HepG2 (cell line): ENCODE results near the gene UBAP2. TPM values are rescaled to one million over a fixed set of nuclear protein-coding genes. Genes with fewer than 3 reads are reported as not detected.

ENCODE experiments used
- ATAC-seq: fragments of 200-7000 bp; cut with Tn5 transposase; 3 replicates; pipeline ENCODE4 v1.9.1; 2020; ENCODE audit warnings: mild to moderate bottlenecking, moderate library complexity
- BruUV-seq: library from RNA; stranded (reverse); fragments of 400-500 nt; replicated peaks from 2 replicates; lab custom pipeline; 2021; lab: Mats Ljungman, UMichigan
- CTCF ChIA-PET: fragments of 300-600 bp; formaldehyde crosslinking; extraction: SDS; loops from one replicate; lab custom pipeline; 2021; ENCODE audit warnings: low total read pairs, inconsistent platforms, low intra/inter-chr PET ratio; lab: Yijun Ruan, JAX
- POLR2A ChIA-PET: fragments of 350-600 bp; sonication (Branson Sonifier 250); formaldehyde crosslinking; loops from one replicate; lab custom pipeline; 2020; ENCODE audit warnings: antibody characterized with exemption, inconsistent platforms; lab: Yijun Ruan, JAX
- DNase-seq: peaks from one replicate; pipeline ENCODE4 v3.0.0-alpha.2; 2015; ENCODE audit warnings: low spot score
- FAIRE-seq: peaks from 3 replicates; lab custom pipeline; 2011; peaks lifted over from hg19 to GRCh38; lab: Jason Lieb, UNC
- H2AFZ ChIP-seq: one replicate; pipeline ENCODE4 v1.6.1; 2011; ENCODE audit warnings: low read length, inconsistent platforms
- H3K27ac ChIP-seq: fragments of 300-600 bp; 3 replicates; pipeline ENCODE4 v1.8.0; 2011; ENCODE audit warnings: mixed run types, mild to moderate bottlenecking, mixed read lengths, low read length, inconsistent platforms; ENCODE audit not compliant: insufficient read depth; ENCODE audit errors: extremely low read length
- H3K27me3 ChIP-seq, 2 experiments: fragments of 200-600 bp in 1 of 2; 2 replicates in 1 of 2; 3 replicates in 1 of 2; pipeline versions ENCODE4 v1.6.0 to v1.8.0; 2011; ENCODE audit warnings: low read length in 2 of 2, mild to moderate bottlenecking in 2 of 2, moderate library complexity in 2 of 2, inconsistent platforms in 1 of 2; ENCODE audit not compliant: insufficient read depth in 2 of 2, control insufficient read depth in 1 of 2
- H3K36me3 ChIP-seq, 2 experiments: fragments of 200-600 bp in 1 of 2; replicated peaks in 1 of 2; 2 replicates in 1 of 2; 3 replicates in 1 of 2; pipeline versions ENCODE4 v1.5.1 to v1.8.0; 2011; ENCODE audit warnings: low read length in 2 of 2, inconsistent platforms in 1 of 2; ENCODE audit not compliant: insufficient read depth in 2 of 2, control insufficient read depth in 1 of 2
- H3K4me1 ChIP-seq: 2 replicates; pipeline ENCODE4 v1.5.1; 2012; ENCODE audit warnings: low read length, inconsistent platforms; ENCODE audit not compliant: insufficient read depth
- H3K4me2 ChIP-seq: 2 replicates; pipeline ENCODE4 v1.6.0; 2011; ENCODE audit warnings: low read depth, low read length, inconsistent platforms
- H3K4me3 ChIP-seq, 3 experiments: fragments of 200-600 bp in 1 of 3; sonication (generic), shearing (Covaris generic) in 1 of 3; replicated peaks in 1 of 3; 2 replicates each; pipeline ENCODE4 v1.5.1; 2011 to 2016; ENCODE audit warnings: low read length in 3 of 3, inconsistent platforms in 2 of 3, low read depth in 2 of 3, mild to moderate bottlenecking in 2 of 3, control low read depth in 1 of 3, mixed read lengths in 1 of 3; ENCODE audit not compliant: insufficient read depth in 1 of 3
- H3K79me2 ChIP-seq: one replicate; pipeline ENCODE4 v1.6.1; 2011; ENCODE audit warnings: low read length, inconsistent platforms; ENCODE audit not compliant: insufficient read depth
- H3K9ac ChIP-seq: 2 replicates; pipeline ENCODE4 v1.6.0; 2011; ENCODE audit warnings: mild to moderate bottlenecking, low read depth, low read length, inconsistent platforms; ENCODE audit not compliant: insufficient read depth
- H3K9me3 ChIP-seq: 2 replicates; pipeline ENCODE4 v1.5.1; 2012; ENCODE audit warnings: mild to moderate bottlenecking, low read length
- H4K20me1 ChIP-seq: 2 replicates; pipeline ENCODE4 v1.6.0; 2011; ENCODE audit warnings: inconsistent platforms, mild to moderate bottlenecking, low read length, moderate library complexity; ENCODE audit not compliant: insufficient read depth
- HNRNPLL ChIP-seq: fragments of 200-400 bp; formaldehyde crosslinking; IDR thresholded peaks from 2 replicates; pipeline ENCODE4 v1.6.1; 2017; ENCODE audit warnings: mild to moderate bottlenecking, low read depth, low read length; ENCODE audit not compliant: poor library complexity, severe bottlenecking
- KAT7 ChIP-seq: IDR thresholded peaks from 2 replicates; pipeline ENCODE4 v1.6.1; 2018; ENCODE audit warnings: borderline replicate concordance, missing compliant biosample characterization
- LRRFIP1 ChIP-seq: sonication (generic); formaldehyde crosslinking; conservative IDR thresholded peaks from 2 replicates; pipeline ENCODE4 v1.4.0; 2020; ENCODE audit warnings: missing genetic modification reagents
- MAF1 ChIP-seq: sonication (generic); formaldehyde crosslinking; IDR thresholded peaks from 2 replicates; pipeline ENCODE4 v1.5.0; 2020; ENCODE audit warnings: missing genetic modification reagents, borderline replicate concordance
- ZNF101 ChIP-seq: sonication (generic); formaldehyde crosslinking; IDR thresholded peaks from 2 replicates; pipeline ENCODE4 v1.4.0; 2020; ENCODE audit warnings: mild to moderate bottlenecking, low read depth, missing genetic modification reagents, borderline replicate concordance
- ZNF12 ChIP-seq: sonication (generic); formaldehyde crosslinking; IDR thresholded peaks from 2 replicates; pipeline ENCODE4 v1.5.0; 2020; ENCODE audit warnings: missing genetic modification reagents
- ZNF121 ChIP-seq: sonication (generic); formaldehyde crosslinking; IDR thresholded peaks from 2 replicates; pipeline ENCODE4 v1.5.0; 2020; ENCODE audit warnings: mild to moderate bottlenecking, missing genetic modification reagents
- ZNF430 ChIP-seq: sonication (generic); formaldehyde crosslinking; IDR thresholded peaks from 2 replicates; pipeline ENCODE4 v1.9.0; 2021; ENCODE audit warnings: mild to moderate bottlenecking, missing genetic modification reagents
- ZNF7 ChIP-seq: IDR thresholded peaks from 2 replicates; pipeline ENCODE4 v1.6.1; 2016; ENCODE audit warnings: missing biosample characterization, missing genetic modification reagents
- in situ Hi-C: cut with HindIII; loops from 2 replicates; pipeline ENCODE4 v1.10.0; 2017; ENCODE audit warnings: low pct_unique_long_range_greater_than_20kb; ENCODE audit not compliant: extremely low pct_ligation_motif_present
- intact Hi-C: fragments of 100-400 bp; cut with micrococcal nuclease; formaldehyde crosslinking; loops from one replicate; pipeline ENCODE4 v1.10.0; 2022; ENCODE audit not compliant: unreplicated experiment
- polyA plus RNA-seq, 8 experiments: library from polyadenylated mRNA; depleted of rRNA in 3 of 8; stranded (reverse) in 7 of 8; unstranded in 1 of 8; fragments of >200 nt; fragmentation: Illumina TruSeq in 4 of 8; extraction: Trizol in 4 of 8; gene quantifications; 2 replicates each; pipeline versions ENCODE4 v1.2.1 to v1.2.3, GENCODE V29; 2011 to 2016; ENCODE audit warnings: low read depth in 4 of 8, missing spikeins in 1 of 8, mixed read lengths in 1 of 8; ENCODE audit not compliant: insufficient read depth in 1 of 8
- total RNA-seq, 5 experiments: library from RNA; depleted of rRNA; stranded (reverse); fragments of >200 nt; fragmentation: Illumina TruSeq; extraction: Trizol; gene quantifications; 2 replicates each; pipeline ENCODE4 v1.2.3, GENCODE V29; 2016; ENCODE audit warnings: low read depth in 1 of 5
- TF ChIP-seq, protein P1 (sequence below): sonication (generic); formaldehyde crosslinking; conservative IDR thresholded peaks from 2 replicates; pipeline ENCODE4 v1.8.0; 2022; ENCODE audit warnings: low read depth, missing genetic modification reagents

Gene UBAP2
- total and polyA plus RNA-seq, 2 of the 13 experiments (the other 11 are each of a cell fraction or from before 2014, with no cell fraction given): 19.0 to 22.0 TPM

DNA sequence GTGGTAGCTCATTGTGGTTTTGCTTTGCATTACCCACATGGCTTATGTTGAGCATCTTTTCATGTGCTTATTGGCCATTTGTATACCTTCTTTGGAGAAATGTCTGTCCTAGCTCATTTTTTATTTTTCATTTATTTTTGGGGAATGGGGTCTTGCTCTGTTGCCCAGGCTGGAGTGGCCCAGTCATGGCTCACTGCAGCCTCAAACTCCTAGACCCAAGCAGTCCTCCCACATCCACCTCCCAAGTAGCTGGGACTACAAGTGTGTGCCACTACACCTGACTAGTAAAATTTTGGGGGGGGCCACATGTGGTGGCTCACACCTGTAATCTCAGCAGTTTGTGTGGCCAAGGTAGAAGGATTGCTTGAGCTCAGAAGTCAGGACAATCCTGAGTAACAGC lies 154.4 kb downstream of the UBAP2 start:
- no TSS peak for BruUV-seq
- H4K20me1 ChIP-seq: peaks cover 18% of the 10 kb centered on the region

GRCh38 chr9:33893861-33894260 lies 154.8 kb downstream of the UBAP2 start:
- ATAC-seq: no peak
- FAIRE-seq: no peak
- in situ Hi-C loops (no loop called here), intact Hi-C loops (no loop called here)
- no TSS peak for BruUV-seq
- DNase-seq: no peak
- Histone ChIP-seq H3K4me2 (no peak overlapping the region), H4K20me1 (peaks cover 15% of the 10 kb centered on the region), H3K9me3 (no peaks in the 10 kb centered on the region), H2AFZ (no peak overlapping the region)
- POLR2A ChIA-PET: no interaction called here
- 0 out of 2 replicates have a peak, but pooled peaks have one; percentile 60 for TF ChIP-seq ZNF12 (CRISPR knock-in tag)
- TF ChIP-seq KAT7: no peak
- TF ChIP-seq LRRFIP1 (CRISPR knock-in tag): no peak
- no peak for TF ChIP-seq HNRNPLL
- no peak for TF ChIP-seq ZNF101 (CRISPR knock-in tag)
- 0 out of 2 replicates have a peak, but pooled peaks have one; percentile 28 for TF ChIP-seq ZNF7 (CRISPR knock-in tag)
- TF ChIP-seq, protein P1, sequence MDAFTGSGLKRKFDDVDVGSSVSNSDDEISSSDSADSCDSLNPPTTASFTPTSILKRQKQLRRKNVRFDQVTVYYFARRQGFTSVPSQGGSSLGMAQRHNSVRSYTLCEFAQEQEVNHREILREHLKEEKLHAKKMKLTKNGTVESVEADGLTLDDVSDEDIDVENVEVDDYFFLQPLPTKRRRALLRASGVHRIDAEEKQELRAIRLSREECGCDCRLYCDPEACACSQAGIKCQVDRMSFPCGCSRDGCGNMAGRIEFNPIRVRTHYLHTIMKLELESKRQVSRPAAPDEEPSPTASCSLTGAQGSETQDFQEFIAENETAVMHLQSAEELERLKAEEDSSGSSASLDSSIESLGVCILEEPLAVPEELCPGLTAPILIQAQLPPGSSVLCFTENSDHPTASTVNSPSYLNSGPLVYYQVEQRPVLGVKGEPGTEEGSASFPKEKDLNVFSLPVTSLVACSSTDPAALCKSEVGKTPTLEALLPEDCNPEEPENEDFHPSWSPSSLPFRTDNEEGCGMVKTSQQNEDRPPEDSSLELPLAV (CRISPR knock-in tag): no peak
- TF ChIP-seq, all 625 proteins: peak for 2
- CTCF ChIA-PET: no interaction called here
- H3K79me2 ChIP-seq: peaks cover 47% of the 10 kb centered on the region
- no peaks in the 10 kb centered on the region for H3K27me3 ChIP-seq
- H3K4me1 ChIP-seq: no peaks in the 10 kb centered on the region
- H3K9ac ChIP-seq: no peak overlapping the region
- H3K36me3 ChIP-seq: peaks cover 8 to 17% of the 10 kb centered on the region in 2 experiments; a peak in 4 of 5 replicates
- no peak overlapping the region for H3K27ac ChIP-seq
- no peak overlapping the region for H3K4me3 ChIP-seq

More for the DNA sequence above, 154.4 kb downstream of the UBAP2 start:
- Histone ChIP-seq H3K79me2 (peaks cover 45% of the 10 kb centered on the region), H3K4me1 (no peaks in the 10 kb centered on the region), H3K4me3 (no peak overlapping the region), H2AFZ (no peak overlapping the region), H3K9ac (no peak overlapping the region), H3K27ac (no peak overlapping the region), H3K4me2 (no peak overlapping the region), H3K9me3 (no peaks in the 10 kb centered on the region), H3K36me3 (peaks cover 8 to 18% of the 10 kb centered on the region in 2 experiments; a peak in 4 of 5 replicates), H3K27me3 (no peaks in the 10 kb centered on the region)
- intact Hi-C loops: no loop called here
- no peak for ATAC-seq
- in situ Hi-C loops: no loop called here
- ChIA-PET POLR2A (no interaction called here), CTCF (no interaction called here)
- peak; percentile 72; the same call in 1 of the 2 replicates for TF ChIP-seq ZNF121 (CRISPR knock-in tag)
- no peak for TF ChIP-seq MAF1 (CRISPR knock-in tag)
- no peak for TF ChIP-seq ZNF430 (CRISPR knock-in tag)
- DNase-seq: no peak
- no peak for FAIRE-seq
